Fibroblast of skin of right quadriceps (primary cell): Measurements from ENCODE around the gene CAPN8.

Source experiments
- DNase-seq: peaks from one replicate; pipeline ENCODE4 v3.0.0-alpha.2; 2013

Gene CAPN8

DNA sequence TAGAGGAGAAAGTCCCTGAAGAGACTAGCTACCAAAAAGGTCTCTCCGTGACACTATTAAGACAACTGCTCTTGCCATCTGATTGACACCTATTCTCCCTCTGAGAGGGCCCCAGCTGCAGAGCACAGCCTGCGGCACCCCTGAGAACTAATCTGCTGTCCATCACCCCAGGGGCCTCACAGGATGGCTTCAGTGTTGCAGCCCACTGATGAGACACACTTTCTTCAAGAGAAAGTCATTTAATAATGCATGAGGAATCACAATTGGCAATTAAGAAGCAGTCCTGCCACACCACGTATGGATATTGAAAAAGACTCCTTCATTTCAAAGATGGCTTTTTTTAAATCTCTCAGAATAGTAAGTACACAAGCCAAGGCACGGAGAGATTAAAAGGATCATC, 48.9 kb downstream of the CAPN8 start:
- DNase-seq: no peak

DNA sequence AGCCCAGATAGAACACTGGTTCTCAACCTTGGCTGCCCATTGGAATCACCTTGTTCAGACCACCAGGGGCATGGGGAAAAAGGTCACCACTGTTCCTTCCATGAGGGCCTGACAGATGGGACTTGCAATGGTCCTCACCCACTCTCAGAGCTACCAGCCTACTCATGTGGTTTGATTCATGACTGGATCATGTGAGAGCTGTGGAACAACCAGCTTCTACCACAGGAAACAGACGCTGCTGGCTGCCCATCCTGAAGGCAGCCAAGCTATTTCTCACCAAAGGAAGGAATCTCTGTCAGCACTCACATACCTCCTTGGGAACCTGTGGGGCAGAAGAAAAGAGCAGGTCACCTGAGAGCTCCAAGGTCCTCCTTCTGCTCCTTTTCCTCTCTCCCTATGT, 53.6 kb downstream of the CAPN8 start:
- no peak for DNase-seq

DNA sequence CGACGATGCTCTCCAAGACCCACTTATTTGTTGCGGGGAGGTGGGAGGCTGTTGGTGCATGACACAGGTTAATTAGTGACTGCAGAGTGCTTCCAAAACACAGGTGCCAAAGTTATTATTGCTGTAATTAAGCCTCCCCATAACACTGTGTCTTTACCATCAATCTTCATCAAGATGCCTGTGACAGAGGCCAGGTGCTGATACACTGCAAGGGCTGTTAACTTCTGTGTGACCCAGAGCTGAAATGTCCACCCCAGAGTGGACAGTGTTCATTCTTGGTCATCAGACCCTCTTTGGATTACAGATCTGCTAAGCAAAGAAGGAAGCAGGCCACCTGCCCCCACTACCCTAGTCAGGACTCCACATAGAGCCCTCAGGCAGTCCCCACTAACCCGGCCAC, 55.5 kb downstream of the CAPN8 start:
- no peak for DNase-seq

DNA sequence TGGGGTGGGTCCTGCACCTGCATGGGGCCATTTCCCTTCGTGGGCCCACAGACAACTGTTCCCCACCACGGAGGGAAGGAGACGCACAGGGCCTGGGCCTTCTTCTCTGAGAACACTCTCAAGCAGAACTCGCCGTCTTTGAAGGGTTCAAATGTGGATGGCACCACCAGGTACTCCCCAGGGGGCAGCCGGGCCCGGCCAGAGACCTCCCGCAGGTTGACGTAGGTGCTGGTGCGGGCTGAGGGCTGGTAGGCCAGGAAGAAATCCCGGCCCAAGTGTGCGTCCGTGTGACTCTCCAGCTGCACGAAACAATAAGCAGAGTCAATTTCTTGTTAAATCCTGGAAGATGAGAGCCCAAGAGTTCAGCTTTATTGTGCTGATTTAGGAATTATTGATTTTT, 56.4 kb downstream of the CAPN8 start:
- no peak for DNase-seq

DNA sequence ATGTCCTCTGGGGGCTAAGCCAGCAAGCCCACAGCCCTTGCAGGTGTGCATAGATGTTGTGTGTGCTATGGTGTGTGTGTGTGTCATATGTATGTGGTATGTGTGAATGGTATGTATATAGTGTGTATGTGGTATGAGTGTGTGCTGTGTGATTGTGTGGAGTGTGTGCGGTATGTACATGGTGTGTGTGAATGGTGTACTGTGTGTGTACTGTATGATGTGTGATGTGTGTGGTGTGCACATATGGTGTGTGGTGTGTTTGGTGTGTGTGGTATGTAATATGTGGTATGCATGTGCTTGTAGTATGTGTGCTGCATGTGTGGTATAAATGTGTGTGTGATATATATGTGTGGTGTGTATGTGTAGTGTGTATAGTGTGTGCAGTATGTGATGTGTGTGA, 107.0 kb downstream of the CAPN8 start:
- DNase-seq: no peak

DNA sequence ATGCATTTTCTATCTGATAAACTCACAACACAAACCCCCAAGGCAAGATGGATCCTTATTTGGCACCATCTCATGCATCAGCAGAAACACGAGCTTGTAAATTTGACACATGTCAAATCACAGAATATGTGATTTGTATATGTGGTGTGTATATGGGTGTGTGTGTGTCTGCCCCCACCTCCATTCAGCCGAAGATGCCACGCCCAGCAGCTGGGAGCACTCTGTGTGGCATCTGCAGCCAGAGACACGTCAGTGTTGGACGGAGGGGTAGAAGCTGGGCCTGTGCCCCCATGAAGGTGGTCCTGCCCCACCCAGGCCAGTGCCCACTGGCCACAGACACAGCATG, 108.4 kb downstream of the CAPN8 start:
- DNase-seq: no peak

DNA sequence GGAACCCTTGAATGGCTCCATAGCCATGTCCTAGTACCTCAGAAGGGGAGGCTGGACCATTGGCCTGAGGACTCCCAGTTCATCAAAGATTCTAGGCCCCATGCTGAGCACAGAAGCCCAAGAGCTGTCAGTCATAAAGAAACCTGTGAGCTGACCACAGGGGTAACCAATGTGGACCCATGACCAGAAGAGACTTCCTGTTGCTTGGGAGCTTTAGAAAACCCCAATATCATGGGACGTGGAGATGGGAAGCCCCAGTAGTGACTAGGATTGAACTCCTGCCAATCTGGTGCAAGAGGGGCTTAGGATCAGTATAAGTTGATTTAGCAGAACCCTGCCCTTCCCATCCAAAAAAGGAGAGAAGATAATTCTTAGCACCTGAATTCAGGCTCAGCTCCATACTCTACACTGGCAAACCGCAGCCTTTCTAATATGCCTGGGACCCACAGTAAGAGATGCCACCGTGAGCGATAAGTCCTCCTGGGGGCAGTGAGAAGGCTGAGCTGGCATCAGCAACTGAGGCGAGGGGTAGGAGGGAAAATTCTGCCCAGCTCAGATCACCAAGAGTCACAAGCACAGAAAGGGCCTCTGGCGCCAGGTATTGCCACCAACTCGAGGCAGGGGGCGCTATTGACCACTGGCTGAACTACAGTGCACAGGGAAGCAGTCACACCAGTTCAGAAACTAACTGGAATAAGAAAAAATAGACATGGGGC, 108.9 kb downstream of the CAPN8 start:
- no peak for DNase-seq

DNA sequence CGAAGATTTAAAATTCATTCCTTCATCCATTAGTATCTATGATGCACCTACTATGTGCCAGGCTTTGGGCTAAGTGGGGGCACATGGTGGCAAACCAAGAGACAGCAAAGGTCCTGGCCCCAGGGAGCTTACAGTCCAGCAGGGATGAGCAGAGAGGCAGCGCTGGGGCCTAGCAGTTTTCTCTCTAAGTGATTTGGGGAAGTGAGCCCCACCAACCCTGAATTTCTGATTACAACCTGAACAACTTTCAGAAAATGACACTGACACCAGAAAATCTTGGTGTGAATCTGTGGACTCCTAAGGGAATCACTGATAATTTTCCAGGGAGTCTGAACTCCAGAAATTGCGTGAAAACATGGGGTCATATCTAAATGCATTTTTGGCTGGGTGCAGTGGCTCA, 111.5 kb downstream of the CAPN8 start:
- no peak for DNase-seq

DNA sequence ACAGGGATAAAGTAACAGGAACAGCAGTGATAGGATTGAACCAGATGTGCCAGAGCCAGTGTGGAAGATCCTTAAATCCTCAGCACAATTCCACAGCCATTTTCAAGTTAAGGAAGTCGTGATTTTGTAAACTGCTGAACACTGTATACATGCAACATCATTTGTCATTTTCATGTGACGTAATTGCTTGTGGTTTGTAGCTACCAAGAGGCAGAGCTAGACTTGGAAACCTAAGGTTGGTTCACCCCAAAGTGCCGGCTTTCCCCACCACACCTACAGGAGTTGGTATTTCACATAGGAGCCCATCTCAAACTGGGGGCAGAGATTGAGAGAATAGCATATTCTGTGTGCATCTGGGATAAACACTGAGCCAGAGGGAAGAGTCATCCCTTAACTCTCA, 113.9 kb downstream of the CAPN8 start:
- no peak for DNase-seq

DNA sequence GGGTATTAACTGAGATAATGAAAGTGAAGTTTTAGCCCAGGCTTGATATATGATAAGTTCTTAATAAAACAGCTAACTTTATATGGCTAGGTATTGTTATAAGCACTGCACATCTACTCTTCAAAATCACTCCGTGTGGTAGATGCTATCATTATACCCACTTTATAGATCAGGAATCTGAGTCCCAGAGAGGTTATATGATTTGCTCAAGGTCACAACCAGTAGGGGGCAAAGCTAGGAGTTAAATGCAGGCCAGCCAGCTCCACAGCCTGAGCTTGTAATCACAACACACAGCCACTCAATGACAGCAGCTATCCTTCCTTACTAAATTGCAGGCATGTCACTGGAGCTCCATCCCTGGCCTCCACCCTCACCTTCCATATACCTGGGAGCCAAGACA, 115.8 kb downstream of the CAPN8 start:
- no peak for DNase-seq

DNA sequence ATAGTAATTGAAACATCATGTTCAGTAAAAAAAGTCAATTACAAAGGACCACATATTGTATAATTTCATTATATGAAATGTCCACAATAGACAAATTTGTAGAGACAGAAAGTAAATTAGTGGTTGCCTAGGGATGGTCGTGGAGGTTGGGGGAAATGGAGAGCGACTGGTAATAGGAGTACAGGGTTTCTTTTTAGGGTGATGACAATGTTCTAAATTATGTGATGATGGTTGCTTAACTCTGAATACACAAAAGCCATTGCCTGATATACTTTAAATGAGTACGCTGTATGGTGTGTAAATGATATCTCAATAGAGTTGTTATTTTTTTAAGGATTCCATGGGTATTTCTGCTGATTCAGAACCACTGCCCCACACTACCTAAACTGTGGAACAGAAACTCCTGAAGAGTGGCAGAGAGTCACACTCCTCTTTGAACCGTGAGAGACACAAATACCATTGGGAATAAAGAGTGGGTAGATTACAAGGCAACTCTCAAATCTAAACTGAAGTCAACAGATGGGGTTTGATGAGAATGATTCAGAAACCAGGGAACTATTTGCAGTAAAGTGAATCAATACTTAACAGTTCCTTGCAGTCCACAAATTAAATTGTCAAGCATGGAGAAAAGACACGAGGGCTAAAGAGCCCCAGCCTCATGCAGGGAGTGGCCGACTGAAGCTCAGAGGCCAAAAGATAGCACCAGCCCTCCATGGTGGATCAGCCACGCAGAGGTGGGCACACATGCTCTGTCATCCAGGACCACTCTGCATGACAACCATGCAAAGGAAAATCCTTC, 118.0 kb downstream of the CAPN8 start:
- DNase-seq: no peak

DNA sequence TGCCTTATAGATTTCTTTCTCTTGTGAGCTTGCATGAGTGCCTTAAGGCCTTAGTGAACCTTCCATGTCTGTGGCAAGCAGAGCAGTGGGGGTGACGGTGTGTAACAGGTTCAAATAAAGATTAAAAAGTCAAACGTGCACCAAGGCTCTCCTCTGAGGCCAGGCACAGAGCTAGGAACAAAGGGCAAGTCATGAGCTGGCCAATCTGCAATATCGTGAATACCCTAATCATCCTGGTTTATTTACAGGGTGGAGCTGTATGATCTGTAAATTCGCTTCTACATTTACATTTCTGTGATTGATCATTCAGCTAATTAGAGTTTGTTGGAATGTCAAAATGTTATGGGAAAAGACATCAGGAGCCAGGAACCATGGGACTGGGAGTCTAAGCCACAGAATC, 120.2 kb downstream of the CAPN8 start:
- DNase-seq: no peak

DNA sequence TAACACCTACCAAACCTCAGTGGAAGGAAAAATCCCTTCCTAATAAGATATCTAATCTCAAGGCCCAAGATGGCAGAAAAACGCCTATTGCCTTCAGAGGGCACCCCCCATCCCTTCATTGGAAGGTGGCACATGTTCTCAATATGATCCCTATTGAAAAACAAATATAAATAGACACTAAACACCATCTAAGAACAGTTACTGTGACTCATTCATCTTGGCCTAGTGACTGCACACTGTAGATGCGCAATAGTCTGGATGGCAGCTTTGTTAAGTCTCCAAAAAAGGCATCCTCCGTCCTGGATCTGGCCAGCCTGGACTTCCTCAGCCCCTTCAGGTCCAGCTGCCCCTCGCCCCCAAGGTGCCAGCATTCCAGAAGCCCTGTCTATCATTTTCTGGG, 121.9 kb downstream of the CAPN8 start:
- DNase-seq: no peak

DNA sequence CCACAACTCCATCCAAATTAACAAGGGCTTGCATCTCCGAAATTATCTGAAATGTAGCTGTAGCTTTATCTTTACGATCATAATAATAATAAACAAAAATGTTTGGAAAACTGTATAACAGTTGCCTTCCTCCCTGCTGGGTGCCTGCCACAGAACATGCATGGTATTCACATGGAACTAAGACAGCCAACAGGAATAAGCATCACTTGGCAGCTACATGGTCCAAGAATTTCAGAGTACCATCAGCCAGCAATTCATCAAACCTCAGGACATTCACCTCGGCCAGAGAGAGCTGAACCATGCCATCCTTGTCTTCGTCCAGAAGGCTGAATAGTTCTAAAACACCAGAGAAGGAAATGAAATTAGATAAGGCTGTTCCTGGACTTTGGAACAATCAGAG, 122.7 kb downstream of the CAPN8 start:
- DNase-seq: no peak

DNA sequence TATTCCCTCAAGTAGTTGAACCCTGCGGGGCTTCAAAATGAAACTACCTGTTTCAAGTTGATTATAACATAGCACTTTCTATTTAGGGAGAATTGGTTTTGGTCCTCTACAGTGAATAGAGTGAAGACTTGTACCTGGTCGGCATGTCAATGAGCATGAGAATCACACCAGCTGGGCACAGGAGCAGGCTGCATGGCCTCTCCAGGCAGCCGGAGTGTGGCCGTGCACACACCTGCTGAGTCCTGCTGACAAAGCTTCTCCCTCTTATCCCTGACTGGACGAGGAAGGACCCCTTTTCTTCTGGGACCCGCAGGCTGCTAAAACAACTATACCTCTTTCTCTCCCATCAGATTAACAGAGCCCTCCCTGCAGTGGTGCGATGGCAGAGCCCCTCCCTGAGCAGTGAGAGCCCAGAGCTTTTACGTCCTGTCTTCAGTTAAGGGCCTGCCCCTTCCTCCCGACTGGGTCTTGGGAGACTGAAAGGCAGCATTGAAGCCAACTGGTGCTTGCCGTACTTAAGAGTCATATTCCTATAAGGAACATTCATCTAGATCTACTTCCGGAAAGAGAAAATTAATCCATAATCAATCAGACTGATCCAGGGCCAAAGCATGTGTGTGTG, 124.9 kb downstream of the CAPN8 start:
- no peak for DNase-seq

DNA sequence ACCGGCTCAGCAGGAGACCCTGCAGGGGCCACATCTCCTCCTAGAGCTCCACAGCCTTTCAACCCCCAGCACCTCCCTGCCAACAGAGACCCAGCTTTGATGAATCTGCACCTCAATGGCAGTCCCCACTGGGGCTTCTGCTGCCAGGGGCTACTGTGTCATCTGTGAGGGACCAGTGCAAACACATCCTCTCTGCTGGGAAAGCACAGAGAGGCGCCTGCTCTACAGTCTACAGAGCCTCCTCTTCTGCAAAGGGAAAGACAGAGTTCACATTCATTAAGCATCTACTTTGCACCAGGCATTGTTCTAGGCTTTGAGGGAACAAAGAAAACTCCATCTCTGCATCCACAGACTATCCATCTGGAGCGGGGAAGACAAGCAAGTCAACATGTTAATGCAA, 125.8 kb downstream of the CAPN8 start:
- DNase-seq: no peak

DNA sequence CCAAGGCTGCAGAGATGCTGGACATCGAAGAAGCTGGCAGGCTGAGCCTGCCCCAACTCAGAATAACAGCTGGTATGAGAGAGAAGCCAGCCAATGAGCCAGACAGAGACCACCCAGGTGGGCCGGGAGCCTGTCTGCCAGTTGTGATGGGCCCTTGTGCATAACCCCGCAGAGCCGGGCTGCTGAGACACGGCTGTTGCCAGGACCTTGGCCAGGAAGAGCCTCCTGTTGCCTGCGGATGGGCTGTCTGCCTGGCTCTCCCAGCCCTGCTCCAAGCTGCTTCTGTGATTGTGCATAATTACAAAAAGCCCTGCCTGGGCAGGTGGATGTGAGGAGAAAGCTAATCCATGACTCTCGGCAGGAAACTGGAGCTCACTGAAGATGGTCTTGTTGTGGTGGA, 126.5 kb downstream of the CAPN8 start:
- no peak for DNase-seq

DNA sequence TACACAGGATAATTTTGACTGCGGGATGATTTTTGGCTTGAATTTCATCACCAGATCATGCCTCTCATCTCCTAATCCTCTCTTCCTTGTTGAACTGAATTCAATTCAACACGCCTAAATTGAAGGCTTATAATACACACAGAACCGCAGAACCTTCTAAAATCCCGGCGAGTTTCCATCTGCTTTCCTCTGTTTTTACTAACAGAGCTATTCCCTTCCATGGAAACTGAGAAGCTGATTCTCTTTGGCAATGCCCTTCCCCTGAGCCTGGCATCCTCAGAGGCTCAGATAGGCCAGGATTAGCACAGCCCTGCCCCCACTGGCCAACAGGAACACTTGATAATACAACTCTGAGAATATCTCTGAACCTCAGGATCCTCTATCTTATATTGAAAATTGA, 130.2 kb downstream of the CAPN8 start:
- no peak for DNase-seq

DNA sequence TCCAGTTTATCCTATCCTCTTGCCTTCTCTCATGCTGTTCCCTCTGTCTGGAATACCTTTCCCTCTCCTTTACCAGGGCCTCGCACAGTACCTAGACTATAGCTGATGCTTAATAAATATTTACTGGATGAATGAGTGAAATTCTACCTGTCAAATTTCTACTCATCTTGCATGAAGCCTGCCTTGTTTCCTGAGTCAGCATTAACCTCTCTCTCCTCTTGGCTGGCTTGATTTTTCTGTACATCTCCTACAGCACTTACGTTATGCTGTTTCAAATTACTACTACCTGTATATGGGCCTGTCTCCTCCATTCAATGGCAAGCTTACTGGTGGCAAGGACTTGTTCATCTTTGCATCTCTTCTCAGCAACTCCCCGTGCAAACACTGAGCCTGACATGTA, 130.8 kb downstream of the CAPN8 start:
- no peak for DNase-seq

DNA sequence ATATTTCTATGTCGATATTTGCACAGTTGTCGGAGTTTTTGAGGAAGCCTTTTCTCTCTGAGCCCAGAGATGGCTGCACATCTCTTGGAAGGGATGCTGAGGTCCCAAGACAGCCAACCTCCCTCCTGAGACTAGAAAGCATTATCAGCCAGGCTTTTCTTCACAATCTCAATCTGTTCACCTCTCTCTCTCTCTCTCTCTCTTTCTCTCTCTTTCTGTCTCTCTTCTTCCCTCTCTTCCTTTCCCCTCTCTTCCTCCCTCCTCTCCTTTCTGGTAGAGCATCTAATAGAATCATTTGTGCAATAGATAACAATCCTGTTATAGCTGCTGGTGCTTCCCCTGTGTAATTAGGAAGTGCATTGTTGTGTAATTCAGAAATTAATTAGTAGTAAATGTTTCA, 131.8 kb downstream of the CAPN8 start:
- no peak for DNase-seq

DNA sequence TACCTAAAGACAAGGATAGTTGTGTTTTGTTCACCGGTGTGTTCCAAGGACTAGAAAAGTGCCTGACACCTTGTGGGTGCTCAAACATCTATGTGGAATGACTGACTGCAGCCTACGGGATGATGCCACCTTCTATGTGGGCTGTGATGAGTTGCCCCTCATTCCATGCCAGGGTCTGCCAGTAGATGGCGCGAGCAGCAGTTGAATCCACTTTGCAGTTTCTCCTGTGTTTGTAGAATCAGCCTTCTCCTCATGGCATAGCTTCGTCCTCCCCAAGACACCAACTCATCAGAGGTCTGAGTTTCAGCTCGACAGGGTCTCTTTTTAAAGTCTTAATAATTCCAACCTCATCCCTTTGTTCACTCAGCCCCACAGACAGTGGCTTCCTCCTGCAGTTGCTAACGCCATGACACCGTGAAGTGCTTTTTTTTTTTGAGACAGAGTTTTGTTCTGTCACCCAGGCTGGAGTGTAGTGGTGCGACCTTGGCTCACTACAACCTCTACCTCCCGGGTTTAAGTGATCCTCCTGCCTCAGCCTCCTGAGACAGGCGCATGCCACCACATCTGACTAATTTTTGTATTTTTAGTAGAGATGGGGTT, 133.7 kb downstream of the CAPN8 start:
- DNase-seq: peak; percentile 14

DNA sequence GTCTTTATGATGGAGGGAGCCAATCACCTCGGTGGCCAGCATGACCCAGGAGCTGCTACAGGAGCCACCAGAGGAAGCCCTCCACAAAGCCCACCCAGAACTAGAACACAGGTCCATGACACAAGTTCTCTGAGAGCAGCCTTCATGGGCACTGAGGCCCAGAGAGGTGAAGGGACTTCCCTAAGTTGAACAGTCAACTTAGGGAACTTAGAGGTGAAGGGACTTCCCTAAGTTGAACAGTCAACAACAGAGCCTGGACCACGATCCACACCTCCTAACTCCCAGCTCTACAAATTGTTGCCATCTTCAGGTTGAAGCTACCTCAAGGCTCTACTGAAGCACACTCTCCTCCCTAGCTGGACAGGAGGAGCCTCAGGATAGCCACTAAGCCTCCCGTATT, 139.5 kb downstream of the CAPN8 start:
- no peak for DNase-seq

DNA sequence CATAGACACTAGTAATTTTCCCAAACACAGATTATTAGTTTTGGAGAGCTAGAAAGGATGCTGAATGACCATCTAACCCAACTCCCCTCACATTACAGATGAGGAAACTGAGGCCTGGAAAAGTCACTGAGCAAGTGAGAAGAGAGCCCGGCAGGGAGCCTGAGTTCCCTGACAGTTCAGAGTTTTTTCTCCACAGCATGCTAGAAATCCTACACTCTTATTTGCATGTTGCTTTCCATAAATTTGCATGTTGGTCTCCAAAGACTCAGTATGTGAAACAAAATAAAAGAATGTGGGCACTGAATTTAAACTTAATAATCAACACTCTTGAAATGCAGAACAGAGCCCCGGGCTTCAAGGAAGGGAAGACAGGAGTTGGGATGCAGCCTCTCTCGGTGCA, 140.0 kb downstream of the CAPN8 start:
- no peak for DNase-seq

DNA sequence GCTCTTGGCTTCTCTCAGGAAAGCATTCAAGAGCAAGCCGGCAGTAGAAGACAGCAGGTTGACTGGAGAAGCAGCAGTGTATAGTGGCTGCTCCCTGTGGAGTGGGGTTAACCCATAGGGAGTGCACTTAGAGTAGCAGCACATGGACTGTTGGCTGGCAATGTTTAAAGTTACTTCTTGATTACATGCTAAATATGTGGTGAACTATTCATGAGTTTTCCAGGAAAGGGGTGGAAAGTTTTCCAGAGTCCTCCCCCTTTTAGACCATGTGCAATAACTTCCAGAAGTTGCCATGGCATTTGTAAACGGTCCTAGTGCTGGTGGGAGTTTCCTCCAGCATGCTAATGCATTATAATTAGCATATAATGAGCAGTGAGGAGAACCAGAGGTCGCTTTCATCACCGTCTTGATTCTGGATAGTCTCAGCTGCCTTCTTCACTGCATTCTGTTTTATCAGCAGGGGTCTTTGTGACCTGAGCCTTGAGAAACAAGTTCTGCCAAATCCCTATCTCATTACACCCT, 140.5 kb downstream of the CAPN8 start:
- DNase-seq: no peak
